OCI-LY3 (cell line): ENCODE results near the gene PLEKHG3.

Source experiments
- EZH2phosphoT487 ChIP-seq: fragments of 200-600 bp; shearing (Covaris generic); IDR thresholded peaks from 2 replicates; pipeline ENCODE4 v1.6.1; 2018; ENCODE audit warnings: antibody characterized with exemption, mixed run types, low read depth
- TF ChIP-seq, protein P1 (sequence below): fragments of 200-600, 300-600 bp; sonication (generic); IDR thresholded peaks from 2 replicates; pipeline ENCODE4 v1.5.1; 2014; ENCODE audit warnings: antibody characterized with exemption, low read length, low read depth

DNA sequence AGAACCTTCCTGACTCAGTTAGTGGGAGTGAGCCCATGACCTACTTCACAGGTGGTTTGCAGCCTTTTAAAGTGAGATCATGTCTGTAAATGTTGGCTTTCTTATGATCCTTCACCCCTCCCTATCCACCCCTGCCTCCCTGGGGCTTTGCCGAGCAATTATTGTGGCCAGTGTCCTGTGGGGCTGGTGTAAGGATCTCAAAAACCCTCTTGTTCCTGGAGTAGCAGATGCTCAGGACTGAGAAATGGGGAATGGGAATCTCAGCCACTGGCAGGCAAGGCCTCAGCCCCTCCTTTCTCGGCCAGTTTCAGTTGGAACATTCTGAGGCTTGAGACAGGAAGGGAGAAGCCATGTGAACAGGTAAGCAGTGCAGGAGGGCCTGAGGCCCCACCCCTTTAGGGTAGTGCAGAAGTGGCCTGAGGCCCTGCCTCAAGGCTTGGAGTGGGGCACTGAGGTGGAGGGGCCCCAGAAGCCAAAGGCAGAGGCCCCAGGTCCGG is 53.8 kb downstream of the PLEKHG3 start:
- TF ChIP-seq, protein P1, sequence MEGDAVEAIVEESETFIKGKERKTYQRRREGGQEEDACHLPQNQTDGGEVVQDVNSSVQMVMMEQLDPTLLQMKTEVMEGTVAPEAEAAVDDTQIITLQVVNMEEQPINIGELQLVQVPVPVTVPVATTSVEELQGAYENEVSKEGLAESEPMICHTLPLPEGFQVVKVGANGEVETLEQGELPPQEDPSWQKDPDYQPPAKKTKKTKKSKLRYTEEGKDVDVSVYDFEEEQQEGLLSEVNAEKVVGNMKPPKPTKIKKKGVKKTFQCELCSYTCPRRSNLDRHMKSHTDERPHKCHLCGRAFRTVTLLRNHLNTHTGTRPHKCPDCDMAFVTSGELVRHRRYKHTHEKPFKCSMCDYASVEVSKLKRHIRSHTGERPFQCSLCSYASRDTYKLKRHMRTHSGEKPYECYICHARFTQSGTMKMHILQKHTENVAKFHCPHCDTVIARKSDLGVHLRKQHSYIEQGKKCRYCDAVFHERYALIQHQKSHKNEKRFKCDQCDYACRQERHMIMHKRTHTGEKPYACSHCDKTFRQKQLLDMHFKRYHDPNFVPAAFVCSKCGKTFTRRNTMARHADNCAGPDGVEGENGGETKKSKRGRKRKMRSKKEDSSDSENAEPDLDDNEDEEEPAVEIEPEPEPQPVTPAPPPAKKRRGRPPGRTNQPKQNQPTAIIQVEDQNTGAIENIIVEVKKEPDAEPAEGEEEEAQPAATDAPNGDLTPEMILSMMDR, result no peak
- TF ChIP-seq EZH2phosphoT487, result no peak
